D721Med (cell line): Measurements from ENCODE around the gene PSMG3.
"Not testable (repeated sequence)": the region's sequence is repeated elsewhere in the genome, so short reads cannot be mapped to it uniquely, and the experiment has no call there.

Source experiments
- DNase-seq: peaks from one replicate; pipeline ENCODE4 v3.0.0; 2011; ENCODE audit warnings: low spot score; ENCODE audit not compliant: insufficient read length
- FAIRE-seq: peaks from 2 replicates; lab custom pipeline; 2011; peaks lifted over from hg19 to GRCh38; lab: Jason Lieb, UNC
- CTCF ChIP-seq: IDR thresholded peaks from 2 replicates; pipeline ENCODE4 v1.5.1; 2012; ENCODE audit warnings: mild to moderate bottlenecking, control low read depth; ENCODE audit not compliant: insufficient read depth; ENCODE audit errors: missing control alignments

PSMG3 gene

GRCh38 chr7:1523208-1523607 lies 46.6 kb downstream of the PSMG3 start:
- no peak for FAIRE-seq
- DNase-seq = no peak

GRCh38 chr7:1521456-1521855 lies 48.4 kb downstream of the PSMG3 start:
- FAIRE-seq = no peak
- DNase-seq = no peak
- no peak for TF ChIP-seq CTCF

More at GRCh38 chr7:1523208-1523607, 46.6 kb downstream of the PSMG3 start:
- no peak for TF ChIP-seq CTCF

GRCh38 chr7:1520539-1521234 lies 49.1 kb downstream of the PSMG3 start:
- no peak for DNase-seq
- no peak for TF ChIP-seq CTCF
- no peak for FAIRE-seq

- FAIRE-seq, DNase-seq: not testable (repeated sequence)
These were observed 50.4 kb downstream of the PSMG3 start for GRCh38 chr7:1519322-1519922.
